T-cell (primary cell): ENCODE data around the gene APBA3. TPM values are rescaled to one million over a fixed set of nuclear protein-coding genes. Genes with fewer than 3 reads are reported as not detected.
"Not testable (repeated sequence)": the region's sequence is repeated elsewhere in the genome, so short reads cannot be mapped to it uniquely, and the experiment has no call there.

Experiments used
- ATAC-seq, 4 experiments: fragments of 200-7000 bp in 3 of 4; fragments of 150-1000 bp in 1 of 4; cut with Tn5 transposase; replicated peaks in 1 of 4; 1 replicate in 3 of 4; 2 replicates in 1 of 4; pipeline ENCODE4 v1.10.0; 2021; ENCODE audit warnings: moderate library complexity in 3 of 4, mild to moderate bottlenecking in 2 of 4, moderate number of reproducible peaks in 1 of 4
- CTCF ChIA-PET, 2 donors: fragments of 300-600 bp; sonication (Branson Sonifier 250); formaldehyde crosslinking; loops; one replicate each; lab custom pipeline; 2022; ENCODE audit warnings: antibody characterized with exemption in 2 of 2; lab: Charles Lee
- POLR2A ChIA-PET, 2 donors: fragments of 300-600 bp; sonication (Branson Sonifier 250); formaldehyde crosslinking; loops; one replicate each; lab custom pipeline; 2022; ENCODE audit warnings: antibody characterized with exemption in 2 of 2; lab: Charles Lee
- DNase-seq, 35 experiments: peaks; one replicate each; pipeline versions ENCODE4 v3.0.0 to v3.0.0-alpha.2; 2013 to 2023
- H3K27ac ChIP-seq: one replicate; pipeline ENCODE4 v1.5.1; 2013; ENCODE audit warnings: low read length
- H3K27me3 ChIP-seq, 2 experiments: replicated peaks in 1 of 2; 1 replicate in 1 of 2; 2 replicates in 1 of 2; pipeline versions ENCODE4 v1.6.1 to v1.7.0; 2013; ENCODE audit warnings: low read length in 1 of 2, mixed read lengths in 1 of 2; ENCODE audit not compliant: control insufficient read depth in 2 of 2, insufficient read depth in 2 of 2; ENCODE audit errors: extremely low read depth in 1 of 2
- H3K36me3 ChIP-seq, 2 donors: 1 replicate in 1 of 2; 2 replicates in 1 of 2; pipeline versions ENCODE4 v1.6.1 to v1.7.0; 2013; ENCODE audit warnings: low read length in 1 of 2; ENCODE audit not compliant: control insufficient read depth in 2 of 2, insufficient read depth in 1 of 2; ENCODE audit errors: extremely low read depth in 1 of 2
- H3K4me1 ChIP-seq, 2 experiments: 1 replicate in 1 of 2; 2 replicates in 1 of 2; pipeline versions ENCODE4 v1.6.1 to v1.7.0; 2013; ENCODE audit warnings: low read length in 2 of 2, mixed read lengths in 1 of 2; ENCODE audit not compliant: insufficient read depth in 2 of 2, control insufficient read depth in 1 of 2; ENCODE audit errors: extremely low read depth in 1 of 2
- H3K4me3 ChIP-seq, 2 donors: 1 replicate in 1 of 2; 2 replicates in 1 of 2; pipeline versions ENCODE4 v1.5.1 to v1.7.0; 2013; ENCODE audit warnings: mild to moderate bottlenecking in 2 of 2, low read length in 1 of 2, moderate library complexity in 1 of 2; ENCODE audit not compliant: control insufficient read depth in 1 of 2; ENCODE audit errors: extremely low read depth in 1 of 2
- H3K9me3 ChIP-seq: 2 replicates; pipeline ENCODE4 v1.7.0; 2013
- H3K27ac Mint-ChIP-seq, 2 donors: one replicate each; pipeline ENCODE4 v1.8.0; 2020 to 2021; ENCODE audit warnings: mild to moderate bottlenecking in 2 of 2, mixed read lengths in 2 of 2
- H3K27me3 Mint-ChIP-seq, 2 donors: one replicate each; pipeline ENCODE4 v1.8.0; 2021 to 2022; ENCODE audit warnings: mixed read lengths in 2 of 2
- H3K36me3 Mint-ChIP-seq: one replicate; pipeline ENCODE4 v1.8.0; 2021; ENCODE audit warnings: mixed read lengths
- H3K4me1 Mint-ChIP-seq, 3 donors: one replicate each; pipeline ENCODE4 v1.8.0; 2020 to 2022; ENCODE audit warnings: mixed read lengths in 3 of 3, mild to moderate bottlenecking in 1 of 3
- H3K4me3 Mint-ChIP-seq, 3 donors: one replicate each; pipeline ENCODE4 v1.8.0; 2020 to 2022; ENCODE audit warnings: mild to moderate bottlenecking in 3 of 3, mixed read lengths in 3 of 3, moderate library complexity in 3 of 3
- H3K9me3 Mint-ChIP-seq, 3 donors: one replicate each; pipeline ENCODE4 v1.8.0; 2020 to 2022; ENCODE audit warnings: mixed read lengths in 3 of 3
- WGBS: methylation state at CpG from one replicate; pipeline ENCODE4 v1.1.5; 2013; ENCODE audit warnings: missing lambda C conversion rate; ENCODE audit not compliant: insufficient coverage; 5-methylcytosine and 5-hydroxymethylcytosine counted together
- total RNA-seq, 35 experiments: library from RNA in 6 of 35; stranded (reverse) in 6 of 35; fragments of 120-200 nt in 1 of 35; gene quantifications; one replicate each; pipeline versions ENCODE4 v1.2.1 to v1.2.4 and lab custom pipeline; 2013 to 2026

Gene APBA3
- total RNA-seq, 5 donors from 2014 or later (not counting 1 experiment from before 2014, with no cell fraction given) = 57.3 to 99.0 (median 78.2) TPM

- CTCF ChIA-PET, DNase-seq, ATAC-seq, H3K4me3 ChIP-seq, POLR2A ChIA-PET, H3K27me3 Mint-ChIP-seq, H3K9me3 ChIP-seq, H3K27me3 ChIP-seq, H3K27ac Mint-ChIP-seq, H3K4me3 Mint-ChIP-seq, H3K27ac ChIP-seq, H3K9me3 Mint-ChIP-seq: not testable (repeated sequence)
- Mint-ChIP-seq H3K36me3 (peaks cover 11% of the 10 kb centered on the region), H3K4me1 (peaks cover 48 to 65% (median 58%) of the 10 kb centered on the region in 3 donors)
- 100% methylated on average over 3 of the region's 7 CpGs for WGBS
- Histone ChIP-seq H3K4me1 (peaks cover 11 to 50% of the 10 kb centered on the region in 2 experiments), H3K36me3 (peaks cover 17 to 32% of the 10 kb centered on the region in 2 donors)
Measured at GRCh38 chr19:3757705-3758104, 3.8 kb downstream of the APBA3 start.

- DNase-seq (no peak), ATAC-seq (no peak)
- 97% methylated on average over 41 of the region's 51 CpGs for WGBS
- H3K4me1 ChIP-seq = peaks cover 0 to 18% of the 10 kb centered on the region in 2 experiments
- no peaks in the 10 kb centered on the region for H3K9me3 ChIP-seq
- Mint-ChIP-seq H3K9me3 (no peaks in the 10 kb centered on the region), H3K27me3 (no peaks in the 10 kb centered on the region), H3K27ac (no peak overlapping the region), H3K4me3 (no peak overlapping the region), H3K36me3 (peaks cover 26% of the 10 kb centered on the region), H3K4me1 (peaks cover 19 to 31% (median 27%) of the 10 kb centered on the region in 3 donors)
- no peak overlapping the region for H3K27ac ChIP-seq
- peaks cover 24 to 53% of the 10 kb centered on the region in 2 donors for H3K36me3 ChIP-seq
- CTCF ChIA-PET = no interaction called here
- POLR2A ChIA-PET = no interaction called here
- H3K4me3 ChIP-seq = no peak overlapping the region
- no peaks in the 10 kb centered on the region for H3K27me3 ChIP-seq
Measured at GRCh38 chr19:3753631-3754410, 7.7 kb downstream of the APBA3 start.

- peaks cover 26% of the 10 kb centered on the region for H3K36me3 Mint-ChIP-seq
- H3K27ac Mint-ChIP-seq = no peak overlapping the region
- peaks cover 12 to 47% of the 10 kb centered on the region in 2 donors for H3K36me3 ChIP-seq
- no peak for ATAC-seq
- no peak overlapping the region for H3K4me3 Mint-ChIP-seq
- H3K4me3 ChIP-seq = no peak overlapping the region
- H3K9me3 Mint-ChIP-seq = no peaks in the 10 kb centered on the region
- no peaks in the 10 kb centered on the region for H3K27me3 ChIP-seq
- H3K27me3 Mint-ChIP-seq = no peaks in the 10 kb centered on the region
- 92% methylated on average over 18 of the region's 25 CpGs for WGBS
- no peak for DNase-seq
- POLR2A ChIA-PET = no interaction called here
- H3K27ac ChIP-seq = no peak overlapping the region
- CTCF ChIA-PET = no interaction called here
- H3K4me1 ChIP-seq = peaks cover 0 to 9% of the 10 kb centered on the region in 2 experiments
- H3K4me1 Mint-ChIP-seq = peaks cover 19 to 24% (median 20%) of the 10 kb centered on the region in 3 donors
- H3K9me3 ChIP-seq = no peaks in the 10 kb centered on the region
Measured at GRCh38 chr19:3752492-3752891, 9.0 kb downstream of the APBA3 start.

GRCh38 chr19:3751236-3751635 is 10.3 kb downstream of the APBA3 start:
- no peak for DNase-seq
- CTCF ChIA-PET = interaction anchor here in 1 of 2 donors (0.6 kb wide), 1 partner anchor 1619 kb away, joined by 11 read pairs; no protein-coding TSS in a partner anchor
- H3K4me3 ChIP-seq = no peak overlapping the region
- Mint-ChIP-seq H3K36me3 (peaks cover 21% of the 10 kb centered on the region), H3K4me1 (peaks cover 13 to 15% (median 13%) of the 10 kb centered on the region in 3 donors), H3K4me3 (no peak overlapping the region), H3K9me3 (no peaks in the 10 kb centered on the region), H3K27me3 (no peaks in the 10 kb centered on the region), H3K27ac (no peak overlapping the region)
- H3K27me3 ChIP-seq = no peaks in the 10 kb centered on the region
- no peak for ATAC-seq
- H3K27ac ChIP-seq = no peak overlapping the region
- POLR2A ChIA-PET = no interaction called here
- peaks cover 0 to 5% of the 10 kb centered on the region in 2 experiments for H3K4me1 ChIP-seq
- peaks cover 12 to 39% of the 10 kb centered on the region in 2 donors for H3K36me3 ChIP-seq
- no peaks in the 10 kb centered on the region for H3K9me3 ChIP-seq
- WGBS = over 99% methylated on average over 20 of the region's 30 CpGs

- peaks cover 7 to 8% (median 7%) of the 10 kb centered on the region in 3 donors for H3K4me1 Mint-ChIP-seq
- Histone ChIP-seq H3K27ac (no peak overlapping the region), H3K27me3 (no peaks in the 10 kb centered on the region), H3K9me3 (no peaks in the 10 kb centered on the region), H3K4me1 (peaks cover 0 to 5% of the 10 kb centered on the region in 2 experiments), H3K4me3 (no peak overlapping the region), H3K36me3 (peaks cover 12 to 39% of the 10 kb centered on the region in 2 donors)
- 75% methylated on average over 1 of the region's 2 CpGs for WGBS
- no peak for ATAC-seq
- ChIA-PET CTCF (no interaction called here), POLR2A (no interaction called here)
- no peak overlapping the region for H3K27ac Mint-ChIP-seq
- H3K4me3 Mint-ChIP-seq = no peak overlapping the region
- H3K9me3 Mint-ChIP-seq = no peaks in the 10 kb centered on the region
- peaks cover 21% of the 10 kb centered on the region for H3K36me3 Mint-ChIP-seq
- no peaks in the 10 kb centered on the region for H3K27me3 Mint-ChIP-seq
- DNase-seq = no peak
Measured at GRCh38 chr19:3750211-3750610, 11.3 kb downstream of the APBA3 start.

GRCh38 chr19:3748965-3749364 is 12.5 kb downstream of the APBA3 start:
- Mint-ChIP-seq H3K27ac (no peak overlapping the region), H3K27me3 (no peaks in the 10 kb centered on the region), H3K4me3 (no peak overlapping the region), H3K36me3 (peaks cover 18% of the 10 kb centered on the region), H3K9me3 (no peaks in the 10 kb centered on the region), H3K4me1 (no peaks in the 10 kb centered on the region)
- H3K27ac ChIP-seq = no peak overlapping the region
- ChIA-PET POLR2A (no interaction called here), CTCF (no interaction called here)
- WGBS = no CpG with 5 or more reads among the region's 8 CpGs
- no peaks in the 10 kb centered on the region for H3K9me3 ChIP-seq
- H3K27me3 ChIP-seq = no peaks in the 10 kb centered on the region
- no peak for ATAC-seq
- H3K4me3 ChIP-seq = no peak overlapping the region
- H3K36me3 ChIP-seq = peaks cover 6 to 35% of the 10 kb centered on the region in 2 donors
- H3K4me1 ChIP-seq = no peaks in the 10 kb centered on the region
- no peak for DNase-seq
